ENCODE data around the gene MYCN.

The MYCN gene

DNA sequence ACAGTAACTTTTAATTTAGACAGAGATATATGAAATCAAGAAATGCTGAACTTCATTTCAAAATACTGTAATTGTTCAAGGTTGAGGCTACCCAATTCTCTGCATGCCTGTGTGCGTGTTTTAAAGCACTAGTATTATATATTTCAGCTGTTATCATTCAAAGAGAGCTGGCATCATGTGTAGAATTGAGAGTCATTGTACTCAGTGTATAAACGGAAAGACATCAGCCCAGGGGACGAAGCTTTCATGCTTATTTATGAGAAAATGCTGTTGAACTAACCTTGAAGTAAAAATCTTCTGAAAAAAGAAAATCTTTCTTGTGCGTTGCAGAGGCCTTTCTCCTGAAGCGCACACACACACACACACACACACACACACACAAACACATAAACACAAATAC is 48.4 kb downstream of the MYCN start:
- no peak for TF ChIP-seq CTCF (IDR thresholded peaks at IDR 0.05; ENCODE audit: control insufficient read depth, extremely low read depth, insufficient read depth)
- DNase-seq (ENCODE audit: low read depth): no peak
- H3K4me3 ChIP-seq (ENCODE audit: low read depth, low read length): no peak overlapping the region

- H3K4me3 ChIP-seq (ENCODE audit: low read depth, low read length): no peak overlapping the region
- TF ChIP-seq CTCF (IDR thresholded peaks at IDR 0.05; ENCODE audit: control insufficient read depth, extremely low read depth, insufficient read depth): no peak
- peak; percentile 14 for DNase-seq (ENCODE audit: low read depth)
Measured at GRCh38 chr2:15989559-15989958, 49.2 kb downstream of the MYCN start.

- no peak for DNase-seq (ENCODE audit: low read depth)
- no peak overlapping the region for H3K4me3 ChIP-seq (ENCODE audit: low read depth, low read length)
- no peak for TF ChIP-seq CTCF (IDR thresholded peaks at IDR 0.05; ENCODE audit: control insufficient read depth, extremely low read depth, insufficient read depth)
Measured at GRCh38 chr2:15990151-15991101, 50.1 kb downstream of the MYCN start.

- TF ChIP-seq CTCF (IDR thresholded peaks at IDR 0.05; ENCODE audit: control insufficient read depth, extremely low read depth, insufficient read depth): no peak
- H3K4me3 ChIP-seq (ENCODE audit: low read depth, low read length): no peak overlapping the region
- no peak for DNase-seq (ENCODE audit: low read depth)
Measured at GRCh38 chr2:15991231-15991630, 50.9 kb downstream of the MYCN start.

DNA sequence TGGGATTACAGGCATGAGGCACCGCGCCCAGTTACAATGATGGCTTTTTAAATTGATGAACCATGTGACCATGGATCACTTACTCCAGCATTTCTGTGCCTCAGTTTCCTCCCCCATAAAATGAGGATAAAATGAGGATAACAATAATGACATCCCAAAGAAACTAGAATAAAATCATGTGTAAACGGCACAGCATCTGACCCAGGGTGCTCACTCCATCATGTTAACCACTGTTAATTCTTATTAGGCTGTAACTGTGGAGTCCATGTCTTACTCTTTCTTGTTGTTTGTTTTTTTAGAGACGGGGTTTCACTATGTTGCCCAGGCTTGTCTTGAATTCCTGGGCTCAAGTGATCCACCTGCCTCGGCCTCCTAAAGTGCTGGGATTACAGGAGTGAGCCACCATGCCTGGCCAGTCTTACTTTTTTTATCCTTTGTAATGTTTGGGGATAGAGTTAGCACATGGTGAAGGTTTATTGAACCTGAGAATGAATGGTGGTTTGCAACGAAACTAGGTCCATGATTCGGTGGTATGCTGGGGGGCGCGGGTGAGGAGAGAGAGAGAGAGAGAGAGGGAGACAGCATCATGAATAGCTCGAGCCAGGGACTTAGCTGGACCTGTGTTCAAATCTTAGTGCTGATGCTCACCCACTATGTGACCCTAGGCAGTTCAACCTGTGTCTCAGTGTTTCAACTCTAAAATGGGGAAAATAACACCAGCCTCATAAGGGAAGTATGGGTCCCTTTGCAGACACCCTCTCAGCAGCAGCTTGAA is 52.3 kb downstream of the MYCN start:
- no peak for TF ChIP-seq CTCF (IDR thresholded peaks at IDR 0.05; ENCODE audit: control insufficient read depth, extremely low read depth, insufficient read depth)
- no peak for DNase-seq (ENCODE audit: low read depth)
- no peak overlapping the region for H3K4me3 ChIP-seq (ENCODE audit: low read depth, low read length)

- no peak overlapping the region for H3K4me3 ChIP-seq (ENCODE audit: low read depth, low read length)
- no peak for DNase-seq (ENCODE audit: low read depth)
- TF ChIP-seq CTCF (IDR thresholded peaks at IDR 0.05; ENCODE audit: control insufficient read depth, extremely low read depth, insufficient read depth): no peak
Measured at GRCh38 chr2:15993232-15993610, 52.9 kb downstream of the MYCN start.

All from LNCaP clone FGC (cell line).